Urinary bladder (tissue), 4 donors: ENCODE results near the gene HERC4. TPM values are rescaled to one million over a fixed set of nuclear protein-coding genes. Genes with fewer than 3 reads are reported as not detected.

Experiments
- DNase-seq: peaks from one replicate; pipeline ENCODE4 v3.0.0-alpha.2; 2015; ENCODE audit errors: extremely low spot score
- H3K27ac ChIP-seq: one replicate; pipeline ENCODE4 v1.5.1; 2013; ENCODE audit warnings: low read depth, mild to moderate bottlenecking, moderate library complexity
- H3K36me3 ChIP-seq: one replicate; pipeline ENCODE4 v1.6.1; 2013; ENCODE audit warnings: mild to moderate bottlenecking, moderate library complexity; ENCODE audit not compliant: insufficient read depth
- H3K4me1 ChIP-seq: one replicate; pipeline ENCODE4 v1.6.1; 2013; ENCODE audit warnings: mild to moderate bottlenecking, moderate library complexity; ENCODE audit not compliant: insufficient read depth
- H3K4me3 ChIP-seq: one replicate; pipeline ENCODE4 v1.5.1; 2013; ENCODE audit warnings: low read depth, low read length
- WGBS: extraction: QIAGEN DNeasy Blood & Tissue Kit; methylation state at CpG from one replicate; pipeline ENCODE4 v1.1.7; 2013; 5-methylcytosine and 5-hydroxymethylcytosine counted together
- polyA plus RNA-seq: library from polyadenylated mRNA; stranded (reverse); fragments of 200-250 nt; gene quantifications from one replicate; pipeline ENCODE4 v1.2.3, GENCODE V29; 2013
- total RNA-seq: library from RNA; depleted of rRNA; stranded (reverse); fragments of >200 nt; gene quantifications from one replicate; pipeline ENCODE4 v1.2.3, GENCODE V29; 2014
- donor health status: healthy with polysubstance abuse.
- donor health status: healthy.

HERC4 gene
- total and polyA plus RNA-seq, 2 donors = 20.6 to 155 TPM

DNA sequence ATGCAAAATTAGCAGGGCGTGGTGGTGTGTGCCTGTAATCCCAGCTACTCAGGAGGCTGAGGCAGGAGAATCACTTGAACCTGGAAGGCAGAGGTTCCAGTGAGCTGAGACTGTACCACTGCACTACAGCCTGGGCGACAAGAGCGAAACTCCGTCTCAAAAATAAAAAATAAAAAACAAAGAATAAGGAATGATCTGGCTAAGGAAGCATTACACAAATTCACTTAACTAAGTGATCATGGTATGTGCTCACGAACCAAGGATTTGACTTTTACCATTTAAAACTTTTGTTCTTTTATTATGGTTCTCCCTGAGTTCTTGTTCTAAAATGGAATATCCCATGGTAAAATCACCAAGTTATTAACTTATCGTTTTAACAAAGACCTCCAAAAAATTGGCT is 119.5 kb downstream of the HERC4 start:
- Histone ChIP-seq H3K27ac (no peak overlapping the region), H3K4me3 (no peak overlapping the region), H3K36me3 (peaks cover 2% of the 10 kb centered on the region), H3K4me1 (no peaks in the 10 kb centered on the region)
- 96% methylated on average over 6 of the region's 6 CpGs for WGBS
- DNase-seq = no peak

DNA sequence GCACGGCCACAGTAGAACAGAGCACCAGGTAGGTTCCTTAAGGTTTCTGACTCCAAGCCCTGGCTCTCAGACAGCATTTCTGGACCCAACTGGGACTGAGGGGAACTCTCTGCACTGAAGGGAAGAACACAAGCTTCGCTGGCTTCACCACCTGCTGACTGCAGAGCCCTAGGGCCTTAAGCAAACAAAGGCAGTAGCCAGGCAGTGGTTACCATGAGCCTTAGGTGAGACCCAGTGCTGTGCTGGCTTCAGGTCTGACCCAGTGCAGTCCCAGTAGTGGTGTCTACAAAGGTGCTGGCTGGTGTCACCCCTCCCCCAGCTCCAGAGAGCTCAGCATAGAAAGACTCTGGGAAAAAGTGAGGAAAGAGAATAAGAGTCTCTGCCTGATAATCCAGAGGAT is 131.2 kb downstream of the HERC4 start:
- Histone ChIP-seq H3K4me1 (no peaks in the 10 kb centered on the region), H3K36me3 (no peaks in the 10 kb centered on the region), H3K4me3 (no peak overlapping the region), H3K27ac (no peak overlapping the region)
- no peak for DNase-seq
- 95% methylated on average over 2 of the region's 2 CpGs for WGBS

GRCh38 chr10:67936416-67936815 is 138.7 kb downstream of the HERC4 start:
- Histone ChIP-seq H3K36me3 (peaks cover 3% of the 10 kb centered on the region), H3K4me1 (no peaks in the 10 kb centered on the region), H3K27ac (no peak overlapping the region), H3K4me3 (no peak overlapping the region)
- no peak for DNase-seq
- whole genome bisulfite sequencing = 57% methylated on average over 1 of the region's 1 CpG

DNA sequence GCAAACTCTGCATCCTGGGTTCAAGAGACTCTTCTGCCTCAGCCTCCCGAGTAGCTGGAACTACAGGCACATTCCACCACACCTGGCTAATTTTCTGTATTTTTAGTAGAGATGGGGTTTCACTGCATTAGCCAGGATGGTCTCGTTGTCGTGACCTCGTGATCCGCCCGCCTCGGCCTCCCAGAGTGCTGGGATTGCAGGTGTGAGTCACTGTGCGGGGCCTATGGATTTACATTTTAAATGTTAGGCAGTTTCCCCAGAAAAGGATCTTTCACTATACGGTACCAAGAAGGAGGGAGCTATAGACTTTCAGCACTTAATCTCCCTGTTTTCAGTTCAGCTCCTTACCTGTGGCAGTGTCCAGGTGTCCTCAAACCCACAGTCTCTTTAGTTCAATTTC is 139.9 kb downstream of the HERC4 start:
- Histone ChIP-seq H3K4me3 (no peak overlapping the region), H3K4me1 (no peaks in the 10 kb centered on the region), H3K36me3 (peaks cover 5% of the 10 kb centered on the region), H3K27ac (no peak overlapping the region)
- 96% methylated on average over 9 of the region's 9 CpGs for WGBS
- no peak for DNase-seq

DNA sequence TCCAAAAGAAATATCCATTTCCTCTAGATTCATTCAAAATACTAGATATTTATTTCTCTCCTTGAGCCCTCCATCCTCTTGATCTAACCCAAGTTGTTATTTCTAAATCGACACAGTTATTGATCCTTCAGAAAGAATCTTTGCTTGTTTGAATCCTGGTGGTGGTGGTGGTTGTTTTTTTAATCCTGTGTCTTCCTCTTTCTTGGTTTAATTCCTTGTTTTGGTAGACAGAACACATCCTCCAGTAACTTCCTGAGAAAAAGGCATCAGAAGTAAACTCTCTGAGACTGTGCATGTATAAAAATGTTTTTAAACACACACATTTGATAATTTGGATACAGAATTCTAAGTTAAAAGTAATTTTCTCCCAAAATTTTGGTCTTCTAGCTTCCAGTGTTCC is 140.7 kb downstream of the HERC4 start:
- no peak for DNase-seq
- 89% methylated on average over 1 of the region's 1 CpG for WGBS
- Histone ChIP-seq H3K27ac (no peak overlapping the region), H3K4me1 (no peaks in the 10 kb centered on the region), H3K36me3 (peaks cover 5% of the 10 kb centered on the region), H3K4me3 (no peak overlapping the region)

DNA sequence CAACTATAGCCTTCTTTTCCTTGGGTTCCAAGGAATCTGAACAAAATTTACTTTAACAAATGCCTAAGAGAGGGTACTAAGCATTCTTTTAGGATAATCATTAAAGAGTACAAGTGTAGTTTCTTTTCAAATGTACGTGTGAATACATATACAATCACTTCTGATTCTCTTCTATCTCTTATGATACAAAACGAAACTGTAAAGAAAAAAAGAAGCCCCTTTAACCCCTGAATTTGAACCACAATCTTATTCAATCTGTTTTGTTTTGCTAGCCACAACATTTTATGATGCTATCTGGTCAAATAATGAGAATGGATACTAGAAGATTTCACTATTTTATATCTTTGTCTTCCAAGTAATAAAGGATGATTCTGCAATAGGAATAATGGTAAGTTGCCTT is 141.9 kb downstream of the HERC4 start:
- H3K4me3 ChIP-seq = no peak overlapping the region
- no peak for DNase-seq
- no peaks in the 10 kb centered on the region for H3K4me1 ChIP-seq
- WGBS = 87% methylated on average over 2 of the region's 2 CpGs
- H3K36me3 ChIP-seq = peaks cover 5% of the 10 kb centered on the region
- no peak overlapping the region for H3K27ac ChIP-seq

- peaks cover 9% of the 10 kb centered on the region for H3K36me3 ChIP-seq
- H3K27ac ChIP-seq = no peak overlapping the region
- no peak overlapping the region for H3K4me3 ChIP-seq
- DNase-seq = no peak
- WGBS = 99% methylated on average over 1 of the region's 1 CpG
- H3K4me1 ChIP-seq = no peaks in the 10 kb centered on the region
These were observed 148.1 kb downstream of the HERC4 start for GRCh38 chr10:67926951-67927350.

DNA sequence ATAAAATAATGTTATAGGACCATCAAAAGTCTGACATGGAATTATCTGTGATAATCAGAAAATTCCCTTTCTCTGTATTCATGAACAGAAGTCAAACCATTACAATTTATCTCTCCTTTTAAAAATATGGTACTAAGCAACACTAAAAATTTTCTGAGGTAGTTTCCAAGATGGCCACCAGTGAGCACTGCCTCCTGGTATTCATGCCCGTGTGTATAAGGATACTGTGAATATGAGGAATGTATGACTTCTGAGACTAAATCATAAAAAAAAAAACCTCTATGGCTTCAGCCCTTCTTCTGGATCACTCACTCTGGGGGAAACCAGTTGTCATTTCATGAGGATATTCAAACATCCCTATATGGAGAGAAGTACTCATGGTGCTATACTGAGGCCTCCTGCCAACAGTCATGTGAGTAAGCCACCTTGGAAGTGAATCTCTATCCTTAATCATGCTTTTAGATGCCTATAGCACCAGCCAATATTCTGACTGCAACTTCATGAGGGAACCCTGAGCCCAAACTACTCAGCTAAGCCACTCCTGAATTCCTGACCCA is 149.6 kb downstream of the HERC4 start:
- 80% methylated on average over 1 of the region's 1 CpG for WGBS
- Histone ChIP-seq H3K27ac (no peak overlapping the region), H3K4me3 (no peak overlapping the region), H3K4me1 (no peaks in the 10 kb centered on the region), H3K36me3 (peaks cover 7% of the 10 kb centered on the region)
- DNase-seq = no peak

- no peak overlapping the region for H3K4me3 ChIP-seq
- 97% methylated on average over 3 of the region's 3 CpGs for WGBS
- peaks cover 9% of the 10 kb centered on the region for H3K36me3 ChIP-seq
- H3K27ac ChIP-seq = no peak overlapping the region
- no peaks in the 10 kb centered on the region for H3K4me1 ChIP-seq
- no peak for DNase-seq
These were observed 150.9 kb downstream of the HERC4 start for GRCh38 chr10:67924136-67924535.

DNA sequence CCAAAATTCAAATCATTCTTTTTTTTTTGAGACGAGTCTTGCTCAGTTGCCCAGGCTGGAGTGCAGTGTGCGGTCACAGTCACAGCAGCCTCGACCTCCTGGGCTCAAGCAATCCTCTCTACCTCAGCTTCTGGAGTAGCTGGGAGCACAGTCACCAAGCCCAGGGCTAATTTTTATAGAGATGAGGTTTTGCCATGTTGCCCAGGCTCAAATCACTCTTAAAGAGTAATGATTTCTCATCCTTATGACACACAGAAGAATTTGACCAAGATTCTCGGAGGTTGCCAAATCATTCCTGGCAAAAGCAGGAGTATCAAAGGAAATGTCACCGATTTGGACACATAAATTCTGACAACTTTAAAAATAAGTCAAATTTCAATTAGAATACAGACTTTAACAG is 151.5 kb downstream of the HERC4 start:
- Histone ChIP-seq H3K4me1 (no peaks in the 10 kb centered on the region), H3K27ac (no peak overlapping the region), H3K4me3 (no peak overlapping the region), H3K36me3 (peaks cover 10% of the 10 kb centered on the region)
- 95% methylated on average over 5 of the region's 5 CpGs for WGBS
- DNase-seq = no peak

DNA sequence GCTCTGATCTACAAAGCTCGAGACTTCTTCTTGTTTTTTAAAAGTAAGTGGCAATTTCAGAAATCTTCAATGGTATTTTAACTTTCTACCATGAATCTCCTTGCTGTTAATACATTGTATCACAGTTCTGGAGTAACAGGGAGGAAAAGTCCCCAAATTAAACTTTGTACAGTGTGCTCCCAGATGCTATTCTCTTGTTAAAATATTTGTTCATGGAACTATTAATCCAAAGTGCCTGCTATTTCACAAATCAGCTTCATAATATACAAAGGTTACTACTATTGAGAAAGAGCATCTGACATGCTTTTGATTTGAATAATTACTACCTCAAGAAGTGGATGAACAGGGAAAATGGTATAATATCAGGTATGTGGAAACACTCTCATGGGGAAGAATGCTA is 154.0 kb downstream of the HERC4 start:
- H3K4me1 ChIP-seq = no peaks in the 10 kb centered on the region
- peaks cover 6% of the 10 kb centered on the region for H3K36me3 ChIP-seq
- DNase-seq = no peak
- WGBS = 92% methylated on average over 1 of the region's 1 CpG
- H3K27ac ChIP-seq = no peak overlapping the region
- no peak overlapping the region for H3K4me3 ChIP-seq

DNA sequence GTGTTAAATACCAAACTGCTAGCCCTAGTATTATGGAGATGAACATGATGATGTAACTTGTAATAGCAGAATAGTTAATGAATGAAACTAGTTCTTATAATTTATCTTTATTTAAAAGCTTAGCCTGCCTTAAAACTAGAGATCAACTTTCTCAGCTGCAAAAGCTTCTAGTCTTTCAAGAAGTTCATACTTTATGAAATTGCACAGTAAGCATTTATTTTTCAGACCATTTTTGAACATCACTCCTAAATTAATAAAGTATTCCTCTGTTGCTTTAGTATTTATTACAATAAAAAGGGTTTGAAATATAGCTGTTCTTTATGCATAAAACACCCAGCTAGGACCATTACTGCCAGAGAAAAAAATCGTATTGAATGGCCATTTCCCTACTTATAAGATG is 157.4 kb downstream of the HERC4 start:
- Histone ChIP-seq H3K36me3 (peaks cover 11% of the 10 kb centered on the region), H3K27ac (no peak overlapping the region), H3K4me3 (no peak overlapping the region), H3K4me1 (no peaks in the 10 kb centered on the region)
- 67% methylated on average over 1 of the region's 1 CpG for WGBS
- no peak for DNase-seq

- Histone ChIP-seq H3K4me1 (no peaks in the 10 kb centered on the region), H3K27ac (no peak overlapping the region), H3K4me3 (no peak overlapping the region), H3K36me3 (peaks cover 15% of the 10 kb centered on the region)
- no peak for DNase-seq
- 73% methylated on average over 2 of the region's 2 CpGs for WGBS
These were observed 157.9 kb downstream of the HERC4 start for GRCh38 chr10:67917169-67917568.

- Histone ChIP-seq H3K27ac (no peak overlapping the region), H3K36me3 (peaks cover 17% of the 10 kb centered on the region), H3K4me3 (no peak overlapping the region), H3K4me1 (no peaks in the 10 kb centered on the region)
- no peak for DNase-seq
- 96% methylated on average over 8 of the region's 8 CpGs for WGBS
These were observed 160.2 kb downstream of the HERC4 start for GRCh38 chr10:67914777-67915340.
